Measurements from ENCODE around the gene ZBTB20. TPM values are rescaled to one million over a fixed set of nuclear protein-coding genes. Genes with fewer than 3 reads are reported as not detected.

ZBTB20 gene
- total RNA-seq, 1 donor from 2014 or later: 30.4 TPM

GRCh38 chr3:114572364-114573062 is 574.6 kb downstream of the ZBTB20 start:
- Mint-ChIP-seq H3K36me3 (no peaks in the 10 kb centered on the region), H3K27ac (no peak overlapping the region), H3K4me3 (no peak overlapping the region), H3K9me3 (no peaks in the 10 kb centered on the region), H3K27me3 (ENCODE audit: low read depth) (no peaks in the 10 kb centered on the region), H3K4me1 (no peaks in the 10 kb centered on the region)
- TF ChIP-seq, protein P1, sequence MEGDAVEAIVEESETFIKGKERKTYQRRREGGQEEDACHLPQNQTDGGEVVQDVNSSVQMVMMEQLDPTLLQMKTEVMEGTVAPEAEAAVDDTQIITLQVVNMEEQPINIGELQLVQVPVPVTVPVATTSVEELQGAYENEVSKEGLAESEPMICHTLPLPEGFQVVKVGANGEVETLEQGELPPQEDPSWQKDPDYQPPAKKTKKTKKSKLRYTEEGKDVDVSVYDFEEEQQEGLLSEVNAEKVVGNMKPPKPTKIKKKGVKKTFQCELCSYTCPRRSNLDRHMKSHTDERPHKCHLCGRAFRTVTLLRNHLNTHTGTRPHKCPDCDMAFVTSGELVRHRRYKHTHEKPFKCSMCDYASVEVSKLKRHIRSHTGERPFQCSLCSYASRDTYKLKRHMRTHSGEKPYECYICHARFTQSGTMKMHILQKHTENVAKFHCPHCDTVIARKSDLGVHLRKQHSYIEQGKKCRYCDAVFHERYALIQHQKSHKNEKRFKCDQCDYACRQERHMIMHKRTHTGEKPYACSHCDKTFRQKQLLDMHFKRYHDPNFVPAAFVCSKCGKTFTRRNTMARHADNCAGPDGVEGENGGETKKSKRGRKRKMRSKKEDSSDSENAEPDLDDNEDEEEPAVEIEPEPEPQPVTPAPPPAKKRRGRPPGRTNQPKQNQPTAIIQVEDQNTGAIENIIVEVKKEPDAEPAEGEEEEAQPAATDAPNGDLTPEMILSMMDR (IDR thresholded peaks at IDR 0.05; ENCODE audit: unreplicated experiment): no peak
- no peak for DNase-seq (ENCODE audit: low spot score in 2 of 2, unreplicated experiment in 2 of 2)

DNA sequence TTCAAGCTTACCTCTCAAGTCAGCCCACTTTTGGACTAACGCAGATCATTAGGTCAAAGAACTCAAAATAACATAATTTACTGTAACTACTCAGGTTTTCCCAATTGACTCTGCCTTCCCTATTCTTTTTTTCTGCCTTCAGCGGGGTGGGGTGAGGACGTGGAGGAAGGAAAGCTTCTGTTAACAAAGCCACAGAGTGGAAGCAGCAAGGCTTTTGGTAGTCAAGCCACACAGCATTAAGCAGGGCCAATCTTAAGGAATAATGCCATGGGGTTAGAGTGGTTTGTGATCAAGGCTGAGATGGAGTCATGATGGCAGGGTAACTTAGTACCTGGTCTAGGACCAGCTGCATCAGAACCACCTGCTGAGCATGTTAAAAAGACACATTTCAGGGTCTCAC is 575.7 kb downstream of the ZBTB20 start:
- Mint-ChIP-seq H3K27ac (no peak overlapping the region), H3K4me3 (no peak overlapping the region), H3K27me3 (ENCODE audit: low read depth) (no peaks in the 10 kb centered on the region), H3K36me3 (no peaks in the 10 kb centered on the region), H3K9me3 (no peaks in the 10 kb centered on the region), H3K4me1 (no peaks in the 10 kb centered on the region)
- TF ChIP-seq, protein P1 (IDR thresholded peaks at IDR 0.05; ENCODE audit: unreplicated experiment): no peak
- DNase-seq (ENCODE audit: low spot score in 2 of 2, unreplicated experiment in 2 of 2): no peak

GRCh38 chr3:114569186-114569585 is 577.9 kb downstream of the ZBTB20 start:
- TF ChIP-seq, protein P1 (IDR thresholded peaks at IDR 0.05; ENCODE audit: unreplicated experiment): no peak
- Mint-ChIP-seq H3K27me3 (ENCODE audit: low read depth) (no peaks in the 10 kb centered on the region), H3K4me1 (no peaks in the 10 kb centered on the region), H3K27ac (no peak overlapping the region), H3K36me3 (no peaks in the 10 kb centered on the region), H3K4me3 (no peak overlapping the region), H3K9me3 (no peaks in the 10 kb centered on the region)
- DNase-seq (ENCODE audit: low spot score in 2 of 2, unreplicated experiment in 2 of 2): no peak

DNA sequence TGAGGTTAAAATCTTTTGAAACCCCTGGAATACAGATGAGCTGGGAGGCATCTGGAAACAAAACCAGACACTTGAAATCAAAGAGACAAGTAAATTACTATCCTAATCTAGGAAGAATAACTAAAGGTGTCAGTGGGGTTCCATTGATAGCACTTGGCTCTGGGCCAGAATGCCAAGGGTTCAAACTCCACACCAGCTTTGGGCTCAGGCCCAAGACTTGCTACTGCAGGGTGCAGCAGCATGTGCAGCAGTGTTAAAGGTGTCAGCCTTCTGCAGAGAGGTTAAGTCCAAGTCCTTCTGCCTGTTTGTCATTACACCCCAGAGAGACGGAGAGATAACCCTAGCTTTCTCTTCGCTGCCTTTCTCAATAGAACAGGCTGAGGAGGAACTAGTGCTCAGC is 579.3 kb downstream of the ZBTB20 start:
- H3K4me1 Mint-ChIP-seq: no peaks in the 10 kb centered on the region
- no peak overlapping the region for H3K4me3 Mint-ChIP-seq
- TF ChIP-seq, protein P1 (IDR thresholded peaks at IDR 0.05; ENCODE audit: unreplicated experiment): no peak
- peaks cover 6% of the 10 kb centered on the region for H3K9me3 Mint-ChIP-seq
- DNase-seq (ENCODE audit: low spot score in 2 of 2, unreplicated experiment in 2 of 2): no peak
- H3K27ac Mint-ChIP-seq: no peak overlapping the region
- H3K36me3 Mint-ChIP-seq: no peaks in the 10 kb centered on the region
- no peaks in the 10 kb centered on the region for H3K27me3 Mint-ChIP-seq (ENCODE audit: low read depth)

DNA sequence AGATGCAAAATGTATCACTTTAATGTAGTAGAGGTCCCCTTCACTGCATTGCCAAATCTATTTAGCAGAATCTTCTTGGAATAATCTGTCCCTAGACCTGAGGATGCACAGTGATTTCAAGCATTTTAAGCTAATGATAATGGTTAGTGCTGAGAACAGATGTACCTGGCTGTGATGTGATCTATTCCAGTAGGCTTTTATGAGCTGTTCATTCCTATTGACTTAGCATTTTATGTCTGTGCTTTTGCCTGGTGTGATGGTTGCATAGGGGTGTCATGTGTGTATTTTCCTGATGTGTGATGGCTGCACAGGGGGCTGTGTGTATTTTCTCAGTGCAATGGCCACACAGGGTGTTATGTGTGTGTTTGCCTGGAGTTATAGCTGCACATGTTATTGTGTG is 580.3 kb downstream of the ZBTB20 start:
- Mint-ChIP-seq H3K4me1 (no peaks in the 10 kb centered on the region), H3K4me3 (no peak overlapping the region), H3K36me3 (peaks cover 4% of the 10 kb centered on the region), H3K27me3 (ENCODE audit: low read depth) (no peaks in the 10 kb centered on the region), H3K9me3 (peaks cover 13% of the 10 kb centered on the region), H3K27ac (no peak overlapping the region)
- no peak for DNase-seq (ENCODE audit: low spot score in 2 of 2, unreplicated experiment in 2 of 2)
- TF ChIP-seq, protein P1 (IDR thresholded peaks at IDR 0.05; ENCODE audit: unreplicated experiment): no peak

Measured in mesothelial cell of epicardium (in vitro differentiated cells).